ENCODE results near the gene PTGER1.

The PTGER1 gene

GRCh38 chr19:14440049-14440448 lies 35.1 kb downstream of the PTGER1 start:
- DNase-seq, result no peak

- DNase-seq, result no peak
Observed at GRCh38 chr19:14439014-14439413, 36.1 kb downstream of the PTGER1 start.

GRCh38 chr19:14437578-14438140 lies 37.5 kb downstream of the PTGER1 start:
- DNase-seq, result no peak

GRCh38 chr19:14435320-14436050 lies 39.7 kb downstream of the PTGER1 start:
- DNase-seq, result no peak

- DNase-seq, result no peak
Observed at GRCh38 chr19:14434543-14435319, 40.4 kb downstream of the PTGER1 start.

- no peak for DNase-seq
Observed at GRCh38 chr19:14433554-14434501, 41.3 kb downstream of the PTGER1 start.

GRCh38 chr19:14432791-14433553 lies 42.2 kb downstream of the PTGER1 start, which contains the start of gene PKN1:
TSS of gene PKN1 (plus strand) at chr19:14433306. CDS start at chr19:14433522, 216 bp downstream.
- no peak for DNase-seq

GRCh38 chr19:14430712-14431111 lies 44.4 kb downstream of the PTGER1 start:
- DNase-seq, result no peak

- no peak for DNase-seq
Observed at GRCh38 chr19:14428882-14429416, 46.2 kb downstream of the PTGER1 start.

- no peak for DNase-seq
Observed at GRCh38 chr19:14427461-14427860, 47.7 kb downstream of the PTGER1 start.

- no peak for DNase-seq
Observed at GRCh38 chr19:14425696-14426138, 49.4 kb downstream of the PTGER1 start.
